Left lung (tissue), 10 donors: Measurements from ENCODE around the gene RAB31. TPM values are rescaled to one million over a fixed set of nuclear protein-coding genes. Genes with fewer than 3 reads are reported as not detected.
A peak's percentile ranks its signal among the peaks of the same experiment; 100 is the strongest.

Source experiments
- ATAC-seq: fragments of 200-7000 bp; cut with Tn5 transposase; one replicate; pipeline ENCODE4 v1.9.1; 2020; ENCODE audit warnings: moderate library complexity
- DNase-seq, 4 donors: peaks; one replicate each; pipeline ENCODE4 v3.0.0-alpha.2; 2013 to 2020
- H3K27ac ChIP-seq, 2 donors: fragments of 200-600 bp; sonication (generic) in 1 of 2; one replicate each; pipeline versions ENCODE4 v1.5.0 to v1.8.0; 2020 to 2021
- H3K27me3 ChIP-seq, 2 donors: fragments of 200-600 bp; sonication (generic) in 1 of 2; one replicate each; pipeline versions ENCODE4 v1.5.0 to v1.8.0; 2020 to 2021
- H3K36me3 ChIP-seq, 2 donors: fragments of 200-600 bp; sonication (generic) in 1 of 2; one replicate each; pipeline versions ENCODE4 v1.5.0 to v1.8.0; 2020 to 2021
- H3K4me1 ChIP-seq, 2 donors: fragments of 200-600 bp; one replicate each; pipeline ENCODE4 v1.8.0; 2021
- H3K4me3 ChIP-seq, 2 donors: fragments of 200-600 bp; sonication (generic) in 1 of 2; one replicate each; pipeline versions ENCODE4 v1.5.0 to v1.8.0; 2020 to 2021; ENCODE audit warnings: mild to moderate bottlenecking in 1 of 2
- H3K9me3 ChIP-seq, 2 donors: fragments of 200-600 bp; sonication (generic) in 1 of 2; one replicate each; pipeline versions ENCODE4 v1.5.0 to v1.8.0; 2020 to 2021
- CTCF ChIP-seq, 2 donors: fragments of 200-600 bp; sonication (generic) in 1 of 2; IDR thresholded peaks; one replicate each; pipeline versions ENCODE4 v1.5.0 to v1.8.0; 2021; ENCODE audit warnings: antibody characterized with exemption in 2 of 2
- intact Hi-C, 2 donors: fragments of 100-400 bp; cut with DNase I; formaldehyde crosslinking; loops; one replicate each; pipeline versions ENCODE4 v1.11.2 to v1.14.2; 2022
- polyA plus RNA-seq, 6 donors: library from polyadenylated mRNA; unstranded; fragments of 120-200 nt; gene quantifications; one replicate each; pipeline ENCODE4 v1.2.1, GENCODE V29; 2013; ENCODE audit not compliant: insufficient read length in 6 of 6
- total RNA-seq, 2 donors: library from RNA; stranded (reverse); fragmentation: NEBNext Ultra II Directional; extraction: Animal tissue kit (Norgen Biotek cat#: 25700); gene quantifications; one replicate each; pipeline ENCODE4 v1.2.1, GENCODE V29; 2021
- donor health status: DM: no; HTN: yes; CAD: no.
- donor health status: DM: no; HTN: no; CAD: no.

RAB31 gene
- total and polyA plus RNA-seq, 8 donors = 30.3 to 135 (median 37.3) TPM

- Histone ChIP-seq H3K9me3 (no peaks in the 10 kb centered on the region), H3K27me3 (no peaks in the 10 kb centered on the region), H3K4me1 (peaks cover 0 to 60% of the 10 kb centered on the region in 2 donors), H3K36me3 (peaks cover 0 to 19% of the 10 kb centered on the region in 2 donors), H3K4me3 (no peak overlapping the region), H3K27ac (peak overlapping the region; percentile 20 to 78)
- no peak for TF ChIP-seq CTCF (IDR thresholded peaks at IDR 0.05)
- DNase-seq (peak in 1 of 4 donors; percentile 50), ATAC-seq (peak; percentile 87)
- intact Hi-C loops = no loop called here
These were observed 26.1 kb downstream of the RAB31 start for GRCh38 chr18:9734189-9734588.

GRCh38 chr18:9735238-9735637, 27.1 kb downstream of the RAB31 start:
- intact Hi-C loops = no loop called here
- Histone ChIP-seq H3K9me3 (no peaks in the 10 kb centered on the region), H3K27ac (peak overlapping the region in 1 of 2 donors; percentile 78)

GRCh38 chr18:9735879-9736278, 27.8 kb downstream of the RAB31 start:
- no peak for ATAC-seq
- no peak for DNase-seq
- no peak overlapping the region for H3K4me3 ChIP-seq
- no peaks in the 10 kb centered on the region for H3K9me3 ChIP-seq
- intact Hi-C loops = no loop called here
- no peak for TF ChIP-seq CTCF (IDR thresholded peaks at IDR 0.05)
- H3K36me3 ChIP-seq = peaks cover 0 to 19% of the 10 kb centered on the region in 2 donors
- H3K4me1 ChIP-seq = peaks cover 0 to 77% of the 10 kb centered on the region in 2 donors
- no peaks in the 10 kb centered on the region for H3K27me3 ChIP-seq
- H3K27ac ChIP-seq = peak overlapping the region in 1 of 2 donors; percentile 78

More at GRCh38 chr18:9735238-9735637, 27.1 kb downstream of the RAB31 start:
- ATAC-seq = no peak
- Histone ChIP-seq H3K27me3 (no peaks in the 10 kb centered on the region), H3K4me3 (no peak overlapping the region), H3K36me3 (peaks cover 0 to 19% of the 10 kb centered on the region in 2 donors), H3K4me1 (peaks cover 0 to 70% of the 10 kb centered on the region in 2 donors)
- TF ChIP-seq CTCF (IDR thresholded peaks at IDR 0.05) = no peak
- peak in 1 of 4 donors; percentile 86 for DNase-seq

- peak overlapping the region in 1 of 2 donors; percentile 78 for H3K27ac ChIP-seq
These were observed 28.3 kb downstream of the RAB31 start for GRCh38 chr18:9736286-9736835.

GRCh38 chr18:9737006-9737405, 28.9 kb downstream of the RAB31 start:
- peaks cover 0 to 14% of the 10 kb centered on the region in 2 donors for H3K36me3 ChIP-seq
- intact Hi-C loops = no loop called here
- DNase-seq = no peak
- no peaks in the 10 kb centered on the region for H3K27me3 ChIP-seq
- H3K27ac ChIP-seq = no peak overlapping the region
- H3K9me3 ChIP-seq = no peaks in the 10 kb centered on the region
- H3K4me1 ChIP-seq = peaks cover 6 to 85% of the 10 kb centered on the region in 2 donors
- ATAC-seq = no peak
- no peak for TF ChIP-seq CTCF (IDR thresholded peaks at IDR 0.05)
- no peak overlapping the region for H3K4me3 ChIP-seq

More at GRCh38 chr18:9736286-9736835, 28.3 kb downstream of the RAB31 start:
- intact Hi-C loops = no loop called here
- ATAC-seq = no peak
- H3K36me3 ChIP-seq = peaks cover 0 to 19% of the 10 kb centered on the region in 2 donors
- DNase-seq = no peak
- no peak overlapping the region for H3K4me3 ChIP-seq
- TF ChIP-seq CTCF (IDR thresholded peaks at IDR 0.05) = no peak
- no peaks in the 10 kb centered on the region for H3K9me3 ChIP-seq
- no peaks in the 10 kb centered on the region for H3K27me3 ChIP-seq
- H3K4me1 ChIP-seq = peaks cover 0 to 79% of the 10 kb centered on the region in 2 donors
